Thyroid gland (tissue), 4 donors: ENCODE results near the gene SLC22A3. TPM values are rescaled to one million over a fixed set of nuclear protein-coding genes. Genes with fewer than 3 reads are reported as not detected.

Source experiments
- DNase-seq, 2 donors: peaks; one replicate each; pipeline ENCODE4 v3.0.0-alpha.2; 2019
- H3K27ac ChIP-seq, 3 donors: fragments of 200-600 bp; sonication (generic); 1 replicate in 2 of 3; 2 replicates in 1 of 3; pipeline ENCODE4 v1.5.1; 2016 to 2019; ENCODE audit warnings: mild to moderate bottlenecking in 1 of 3, moderate library complexity in 1 of 3
- H3K27me3 ChIP-seq: fragments of 200-600 bp; sonication (generic); one replicate; pipeline ENCODE4 v1.5.1; 2019
- H3K36me3 ChIP-seq, 2 donors: fragments of 200-600 bp; sonication (generic); one replicate each; pipeline ENCODE4 v1.5.1; 2016 to 2019
- H3K4me1 ChIP-seq, 2 donors: fragments of 200-600 bp; sonication (generic); one replicate each; pipeline ENCODE4 v1.5.1; 2017 to 2019
- H3K4me3 ChIP-seq, 3 donors: fragments of 200-600 bp; sonication (generic); replicated peaks in 1 of 3; 1 replicate in 2 of 3; 2 replicates in 1 of 3; pipeline ENCODE4 v1.5.1; 2016; ENCODE audit warnings: mild to moderate bottlenecking in 1 of 3
- H3K9me3 ChIP-seq: fragments of 200-600 bp; sonication (generic); one replicate; pipeline ENCODE4 v1.5.1; 2017
- POLR2A ChIP-seq, 2 donors: fragments of 450-650 bp; IDR thresholded peaks; one replicate each; pipeline ENCODE4 v1.6.1; 2017; ENCODE audit warnings: antibody characterized with exemption in 2 of 2, mild to moderate bottlenecking in 2 of 2, moderate library complexity in 1 of 2
- WGBS, 2 donors: methylation state at CpG; one replicate each; pipeline ENCODE4 v1.1.5; 2017; 5-methylcytosine and 5-hydroxymethylcytosine counted together
- intact Hi-C: fragments of 100-400 bp; cut with DNase I; formaldehyde crosslinking; loops from one replicate; pipeline ENCODE4 v1.15.1; 2023
- total RNA-seq, 4 donors: library from RNA; depleted of rRNA; stranded (reverse); fragments of >200 nt; gene quantifications; one replicate each; pipeline ENCODE4 v1.2.3, GENCODE V29; 2016
- TF ChIP-seq, protein P1 (sequence below), 6 experiments: fragments of 200-600 bp in 3 of 6; fragments of 450-650 bp in 3 of 6; sonication (generic) in 3 of 6; IDR thresholded peaks; one replicate each; pipeline ENCODE4 v1.5.1; 2016 to 2019; ENCODE audit warnings: antibody characterized with exemption in 6 of 6, mild to moderate bottlenecking in 2 of 6, inconsistent platforms in 1 of 6, moderate library complexity in 1 of 6

The SLC22A3 gene
- total RNA-seq, 4 donors from 2014 or later = 0.67 to 3.9 (median 2.5) TPM

DNA sequence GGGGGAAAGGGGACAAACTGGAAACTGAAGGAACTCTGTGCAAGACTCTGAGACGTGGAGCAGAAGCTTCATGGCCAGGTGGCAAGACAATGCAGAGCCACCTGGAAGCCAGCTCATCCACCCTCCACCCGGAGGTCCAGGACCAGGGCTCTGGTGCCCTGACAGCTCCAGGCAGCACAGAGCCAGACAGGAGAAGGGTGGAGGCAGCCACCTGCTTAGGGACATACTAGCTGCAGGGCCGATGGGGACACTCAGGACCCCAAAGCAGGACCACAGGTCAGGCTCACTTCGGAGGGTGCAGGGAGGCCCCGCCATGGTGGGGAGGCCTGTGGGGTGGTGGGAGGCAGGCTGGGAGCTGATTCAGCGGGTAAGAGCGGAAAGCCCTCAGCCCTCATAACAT, 19.0 kb upstream of the SLC22A3 start:
- intact Hi-C loops = no loop called here
- Histone ChIP-seq H3K9me3 (no peaks in the 10 kb centered on the region), H3K36me3 (no peaks in the 10 kb centered on the region), H3K4me1 (no peaks in the 10 kb centered on the region), H3K27me3 (no peaks in the 10 kb centered on the region), H3K27ac (no peak overlapping the region), H3K4me3 (no peak overlapping the region)
- WGBS, 2 donors = 73 to 89% methylated on average over 7 of the region's 7 CpGs
- DNase-seq = no peak
- TF ChIP-seq, protein P1, sequence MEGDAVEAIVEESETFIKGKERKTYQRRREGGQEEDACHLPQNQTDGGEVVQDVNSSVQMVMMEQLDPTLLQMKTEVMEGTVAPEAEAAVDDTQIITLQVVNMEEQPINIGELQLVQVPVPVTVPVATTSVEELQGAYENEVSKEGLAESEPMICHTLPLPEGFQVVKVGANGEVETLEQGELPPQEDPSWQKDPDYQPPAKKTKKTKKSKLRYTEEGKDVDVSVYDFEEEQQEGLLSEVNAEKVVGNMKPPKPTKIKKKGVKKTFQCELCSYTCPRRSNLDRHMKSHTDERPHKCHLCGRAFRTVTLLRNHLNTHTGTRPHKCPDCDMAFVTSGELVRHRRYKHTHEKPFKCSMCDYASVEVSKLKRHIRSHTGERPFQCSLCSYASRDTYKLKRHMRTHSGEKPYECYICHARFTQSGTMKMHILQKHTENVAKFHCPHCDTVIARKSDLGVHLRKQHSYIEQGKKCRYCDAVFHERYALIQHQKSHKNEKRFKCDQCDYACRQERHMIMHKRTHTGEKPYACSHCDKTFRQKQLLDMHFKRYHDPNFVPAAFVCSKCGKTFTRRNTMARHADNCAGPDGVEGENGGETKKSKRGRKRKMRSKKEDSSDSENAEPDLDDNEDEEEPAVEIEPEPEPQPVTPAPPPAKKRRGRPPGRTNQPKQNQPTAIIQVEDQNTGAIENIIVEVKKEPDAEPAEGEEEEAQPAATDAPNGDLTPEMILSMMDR (IDR thresholded peaks at IDR 0.05) = no peak
- no peak for TF ChIP-seq POLR2A (IDR thresholded peaks at IDR 0.05)

DNA sequence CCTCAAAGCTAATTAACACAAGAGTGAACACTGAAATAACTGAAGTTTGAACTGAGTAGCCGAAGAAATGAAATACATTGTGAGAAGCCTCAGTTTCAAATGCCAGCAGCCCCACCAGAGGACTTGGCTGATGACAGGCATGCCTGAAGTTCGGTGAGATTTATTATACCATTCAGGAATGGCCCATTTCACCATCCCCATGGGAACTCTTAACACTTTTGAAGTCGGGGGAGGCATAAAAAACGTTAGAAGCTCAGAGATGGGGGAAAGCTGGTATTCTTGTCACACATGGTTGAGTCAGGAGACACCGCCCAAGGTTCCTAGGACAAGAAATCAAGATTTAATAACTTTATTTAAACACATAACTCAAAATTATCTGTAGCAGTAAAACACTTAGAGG, 17.6 kb upstream of the SLC22A3 start:
- Histone ChIP-seq H3K4me3 (no peak overlapping the region), H3K27me3 (no peaks in the 10 kb centered on the region), H3K27ac (no peak overlapping the region), H3K36me3 (no peaks in the 10 kb centered on the region), H3K4me1 (no peaks in the 10 kb centered on the region), H3K9me3 (no peaks in the 10 kb centered on the region)
- 59 to 64% methylated on average over 5 of the region's 5 CpGs for WGBS, 2 donors
- intact Hi-C loops = no loop called here
- no peak for TF ChIP-seq POLR2A (IDR thresholded peaks at IDR 0.05)
- TF ChIP-seq, protein P1 (IDR thresholded peaks at IDR 0.05) = no peak
- DNase-seq = no peak

DNA sequence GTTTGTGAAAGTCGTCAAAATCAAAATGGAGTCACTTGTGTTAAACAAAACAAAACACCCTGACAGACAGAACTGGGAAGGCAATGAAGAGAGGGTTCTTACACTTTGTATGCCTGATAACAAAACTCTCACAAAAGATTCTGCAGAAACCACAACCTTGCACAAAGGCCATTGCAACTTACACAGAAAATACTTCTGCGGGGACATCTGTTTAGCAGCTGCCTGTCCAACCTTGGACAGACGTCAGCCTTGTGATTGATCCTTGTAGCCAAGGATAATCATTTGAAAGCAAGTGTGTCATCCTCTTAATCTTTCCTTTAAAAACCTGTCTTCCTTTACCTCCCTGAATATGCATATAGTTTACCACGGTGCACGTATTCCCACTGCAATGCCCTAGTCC, 17.0 kb upstream of the SLC22A3 start:
- no peak for TF ChIP-seq POLR2A (IDR thresholded peaks at IDR 0.05)
- TF ChIP-seq, protein P1 (IDR thresholded peaks at IDR 0.05) = no peak
- intact Hi-C loops = no loop called here
- no peak for DNase-seq
- Histone ChIP-seq H3K4me3 (no peak overlapping the region), H3K27me3 (no peaks in the 10 kb centered on the region), H3K9me3 (no peaks in the 10 kb centered on the region), H3K36me3 (no peaks in the 10 kb centered on the region), H3K4me1 (no peaks in the 10 kb centered on the region), H3K27ac (no peak overlapping the region)
- WGBS, 2 donors = 76 to 87% methylated on average over 5 of the region's 5 CpGs

DNA sequence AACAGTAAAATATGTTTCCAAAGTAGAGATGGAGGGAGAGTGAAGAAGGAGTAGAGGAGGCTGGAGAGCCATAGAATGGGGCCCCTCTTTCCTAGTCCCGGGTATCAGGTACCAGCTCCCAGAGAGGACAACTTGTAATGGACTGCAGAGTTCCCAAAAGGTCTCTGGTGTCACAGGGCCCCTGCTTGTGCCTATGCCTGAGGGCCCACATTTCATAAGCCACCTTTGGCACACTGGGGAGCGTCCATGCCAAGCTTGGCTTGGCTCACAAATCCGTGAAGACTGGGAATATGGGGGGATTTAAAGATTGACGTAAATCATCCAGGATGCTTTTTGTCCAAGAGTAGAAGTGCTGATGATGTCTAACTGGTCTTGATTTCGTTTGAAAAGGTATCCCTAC, 16.4 kb upstream of the SLC22A3 start:
- H3K36me3 ChIP-seq = no peaks in the 10 kb centered on the region
- H3K27me3 ChIP-seq = no peaks in the 10 kb centered on the region
- 73 to 76% methylated on average over 5 of the region's 5 CpGs for WGBS, 2 donors
- no peaks in the 10 kb centered on the region for H3K9me3 ChIP-seq
- no peak for DNase-seq
- intact Hi-C loops = no loop called here
- no peak overlapping the region for H3K27ac ChIP-seq
- H3K4me3 ChIP-seq = no peak overlapping the region
- TF ChIP-seq, protein P1 (IDR thresholded peaks at IDR 0.05) = no peak
- no peak for TF ChIP-seq POLR2A (IDR thresholded peaks at IDR 0.05)
- no peaks in the 10 kb centered on the region for H3K4me1 ChIP-seq

DNA sequence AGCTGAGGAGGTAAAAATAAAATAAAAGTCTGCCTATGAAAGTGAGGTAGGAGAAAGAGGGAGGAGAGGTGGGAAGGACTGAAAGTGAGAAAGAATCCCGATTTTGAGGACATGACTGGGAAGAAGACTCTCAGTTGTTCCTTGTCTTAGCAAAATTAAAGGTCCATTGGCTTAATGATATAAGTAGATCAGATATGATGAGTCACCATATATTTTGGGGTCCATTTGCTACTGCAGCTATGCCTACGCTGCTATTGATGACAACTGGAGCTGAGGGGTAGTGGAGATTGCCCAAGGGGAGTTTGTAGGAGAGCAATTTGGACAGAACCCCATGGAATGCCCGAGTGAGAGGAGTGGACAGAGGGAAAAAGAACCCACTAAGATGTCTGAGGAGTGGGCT, 15.1 kb upstream of the SLC22A3 start:
- intact Hi-C loops = no loop called here

More for the DNA sequence above, 15.1 kb upstream of the SLC22A3 start:
- Histone ChIP-seq H3K36me3 (no peaks in the 10 kb centered on the region), H3K4me3 (no peak overlapping the region), H3K9me3 (no peaks in the 10 kb centered on the region), H3K27me3 (no peaks in the 10 kb centered on the region), H3K4me1 (no peaks in the 10 kb centered on the region), H3K27ac (no peak overlapping the region)
- WGBS, 2 donors = 80 to 83% methylated on average over 3 of the region's 3 CpGs
- TF ChIP-seq, protein P1 (IDR thresholded peaks at IDR 0.05) = no peak
- no peak for TF ChIP-seq POLR2A (IDR thresholded peaks at IDR 0.05)
- DNase-seq = no peak
